Right atrium auricular region (tissue), 2 donors: Measurements from ENCODE around the gene HCK. TPM values are rescaled to one million over a fixed set of nuclear protein-coding genes. Genes with fewer than 3 reads are reported as not detected.

Source experiments
- DNase-seq: peaks from one replicate; pipeline ENCODE4 v3.0.0-alpha.2; 2019; ENCODE audit warnings: low spot score
- H3K27ac ChIP-seq, 2 donors: fragments of 200-600 bp; sonication (generic); 1 replicate in 1 of 2; 2 replicates in 1 of 2; pipeline ENCODE4 v1.5.1; 2016 to 2019
- H3K27me3 ChIP-seq, 2 donors: fragments of 200-600 bp; sonication (generic); one replicate each; pipeline versions ENCODE4 v1.5.1 to v1.6.0; 2017 to 2019
- H3K36me3 ChIP-seq: fragments of 200-600 bp; sonication (generic); one replicate; pipeline ENCODE4 v1.5.1; 2016
- H3K4me1 ChIP-seq, 2 donors: fragments of 200-600 bp; sonication (generic); one replicate each; pipeline versions ENCODE4 v1.5.1 to v1.6.0; 2017 to 2019
- H3K4me3 ChIP-seq, 2 donors: fragments of 200-600 bp; sonication (generic); 1 replicate in 1 of 2; 2 replicates in 1 of 2; pipeline ENCODE4 v1.5.1; 2017 to 2019; ENCODE audit warnings: mild to moderate bottlenecking in 1 of 2, moderate library complexity in 1 of 2
- H3K9me3 ChIP-seq, 2 donors: fragments of 200-600 bp; sonication (generic); one replicate each; pipeline ENCODE4 v1.5.1; 2019
- CTCF ChIP-seq, 2 donors: fragments of 200-600 bp; sonication (generic); IDR thresholded peaks; one replicate each; pipeline ENCODE4 v1.5.1; 2019; ENCODE audit warnings: antibody characterized with exemption in 2 of 2
- total RNA-seq, 2 donors: library from RNA; depleted of rRNA; stranded (reverse); fragments of >200 nt; gene quantifications; one replicate each; pipeline ENCODE4 v1.1.0, GENCODE V29; 2016

Gene HCK
- total RNA-seq, 2 donors from 2014 or later, result 2.3 to 9.2 TPM

- peaks cover 0 to 34% of the 10 kb centered on the region in 2 donors for H3K4me1 ChIP-seq
Measured at GRCh38 chr20:32110727-32111126, 58.7 kb downstream of the HCK start.

GRCh38 chr20:32111156-32111686 lies 59.2 kb downstream of the HCK start:
- Histone ChIP-seq H3K4me3 (no peak overlapping the region), H3K9me3 (no peaks in the 10 kb centered on the region), H3K27me3 (no peaks in the 10 kb centered on the region), H3K36me3 (no peaks in the 10 kb centered on the region), H3K4me1 (peaks cover 0 to 37% of the 10 kb centered on the region in 2 donors), H3K27ac (no peak overlapping the region)
- TF ChIP-seq CTCF (IDR thresholded peaks at IDR 0.05), result no peak
- DNase-seq, result no peak

More at GRCh38 chr20:32110727-32111126, 58.7 kb downstream of the HCK start:
- no peak for TF ChIP-seq CTCF (IDR thresholded peaks at IDR 0.05)
- Histone ChIP-seq H3K27ac (peak overlapping the region in 1 of 2 donors; percentile 97), H3K27me3 (no peaks in the 10 kb centered on the region), H3K36me3 (no peaks in the 10 kb centered on the region), H3K4me3 (peak overlapping the region; percentile 90 to 99), H3K9me3 (no peaks in the 10 kb centered on the region)
- DNase-seq, result no peak

GRCh38 chr20:32111753-32112152 lies 59.7 kb downstream of the HCK start:
- no peaks in the 10 kb centered on the region for H3K36me3 ChIP-seq
- H3K27me3 ChIP-seq, result no peaks in the 10 kb centered on the region
- TF ChIP-seq CTCF (IDR thresholded peaks at IDR 0.05), result no peak
- H3K4me3 ChIP-seq, result no peak overlapping the region
- DNase-seq, result no peak
- H3K9me3 ChIP-seq, result no peaks in the 10 kb centered on the region
- H3K27ac ChIP-seq, result no peak overlapping the region
- peaks cover 0 to 43% of the 10 kb centered on the region in 2 donors for H3K4me1 ChIP-seq

GRCh38 chr20:32112841-32113240 lies 60.8 kb downstream of the HCK start:
- no peak overlapping the region for H3K4me3 ChIP-seq
- DNase-seq, result peak; percentile 66
- no peaks in the 10 kb centered on the region for H3K9me3 ChIP-seq
- no peak overlapping the region for H3K27ac ChIP-seq
- no peaks in the 10 kb centered on the region for H3K27me3 ChIP-seq
- peaks cover 0 to 51% of the 10 kb centered on the region in 2 donors for H3K4me1 ChIP-seq
- no peaks in the 10 kb centered on the region for H3K36me3 ChIP-seq
- TF ChIP-seq CTCF (IDR thresholded peaks at IDR 0.05), result no peak

- Histone ChIP-seq H3K27ac (no peak overlapping the region), H3K4me3 (no peak overlapping the region), H3K36me3 (no peaks in the 10 kb centered on the region), H3K27me3 (no peaks in the 10 kb centered on the region), H3K4me1 (peaks cover 0 to 51% of the 10 kb centered on the region in 2 donors), H3K9me3 (no peaks in the 10 kb centered on the region)
- DNase-seq, result no peak
- TF ChIP-seq CTCF (IDR thresholded peaks at IDR 0.05), result no peak
Measured at GRCh38 chr20:32113591-32114260, 61.7 kb downstream of the HCK start.
